Left lung (tissue), 10 donors: Measurements from ENCODE around the gene SLC12A5. TPM values are rescaled to one million over a fixed set of nuclear protein-coding genes. Genes with fewer than 3 reads are reported as not detected.

Experiments
- ATAC-seq: fragments of 200-7000 bp; cut with Tn5 transposase; one replicate; pipeline ENCODE4 v1.9.1; 2020; ENCODE audit warnings: moderate library complexity
- DNase-seq, 4 donors: peaks; one replicate each; pipeline ENCODE4 v3.0.0-alpha.2; 2013 to 2020
- H3K27ac ChIP-seq, 2 donors: fragments of 200-600 bp; sonication (generic) in 1 of 2; one replicate each; pipeline versions ENCODE4 v1.5.0 to v1.8.0; 2020 to 2021
- H3K27me3 ChIP-seq, 2 donors: fragments of 200-600 bp; sonication (generic) in 1 of 2; one replicate each; pipeline versions ENCODE4 v1.5.0 to v1.8.0; 2020 to 2021
- H3K36me3 ChIP-seq, 2 donors: fragments of 200-600 bp; sonication (generic) in 1 of 2; one replicate each; pipeline versions ENCODE4 v1.5.0 to v1.8.0; 2020 to 2021
- H3K4me1 ChIP-seq, 2 donors: fragments of 200-600 bp; one replicate each; pipeline ENCODE4 v1.8.0; 2021
- H3K4me3 ChIP-seq, 2 donors: fragments of 200-600 bp; sonication (generic) in 1 of 2; one replicate each; pipeline versions ENCODE4 v1.5.0 to v1.8.0; 2020 to 2021; ENCODE audit warnings: mild to moderate bottlenecking in 1 of 2
- H3K9me3 ChIP-seq, 2 donors: fragments of 200-600 bp; sonication (generic) in 1 of 2; one replicate each; pipeline versions ENCODE4 v1.5.0 to v1.8.0; 2020 to 2021
- intact Hi-C, 2 donors: fragments of 100-400 bp; cut with DNase I; formaldehyde crosslinking; loops; one replicate each; pipeline versions ENCODE4 v1.11.2 to v1.14.2; 2022
- polyA plus RNA-seq, 6 donors: library from polyadenylated mRNA; unstranded; fragments of 120-200 nt; gene quantifications; one replicate each; pipeline ENCODE4 v1.2.1, GENCODE V29; 2013; ENCODE audit not compliant: insufficient read length in 6 of 6
- total RNA-seq, 2 donors: library from RNA; stranded (reverse); fragmentation: NEBNext Ultra II Directional; extraction: Animal tissue kit (Norgen Biotek cat#: 25700); gene quantifications; one replicate each; pipeline ENCODE4 v1.2.1, GENCODE V29; 2021
- TF ChIP-seq, protein P1 (sequence below), 2 donors: fragments of 200-600 bp; sonication (generic) in 1 of 2; IDR thresholded peaks; one replicate each; pipeline versions ENCODE4 v1.5.0 to v1.8.0; 2021; ENCODE audit warnings: antibody characterized with exemption in 2 of 2
- donor health status: DM: no; HTN: yes; CAD: no.
- donor health status: DM: no; HTN: no; CAD: no.

SLC12A5 gene
- total and polyA plus RNA-seq, 8 donors = 0.71 to 2.9 (median 1.5) TPM

DNA sequence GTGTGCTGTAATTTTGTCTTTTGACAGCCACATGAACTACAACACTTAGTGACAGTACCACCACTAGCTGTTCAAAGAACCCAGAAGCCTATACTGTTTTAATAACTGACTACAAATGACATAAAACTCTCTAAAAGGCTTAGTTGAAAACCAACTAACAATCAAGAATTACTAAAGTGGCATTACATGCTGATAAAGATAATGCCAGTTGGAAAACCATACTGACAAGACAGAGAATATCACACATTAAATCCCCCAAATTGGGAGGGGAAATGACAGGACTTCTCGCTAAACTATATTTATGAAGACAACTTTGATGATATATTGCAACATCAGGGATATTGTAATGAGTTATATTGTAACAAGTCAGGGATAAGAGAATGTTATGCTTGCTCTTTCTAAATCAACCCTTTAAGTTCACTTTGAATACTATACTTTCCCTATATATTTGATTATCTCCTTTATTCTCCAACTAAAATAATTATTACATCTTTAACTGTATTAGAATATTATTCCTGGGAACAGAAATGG, 54.6 kb downstream of the SLC12A5 start:
- Histone ChIP-seq H3K27me3 (no peaks in the 10 kb centered on the region), H3K9me3 (no peaks in the 10 kb centered on the region), H3K27ac (no peak overlapping the region), H3K4me3 (no peak overlapping the region), H3K4me1 (peaks cover 45 to 88% of the 10 kb centered on the region in 2 donors), H3K36me3 (peaks cover 0 to 12% of the 10 kb centered on the region in 2 donors)
- ATAC-seq (no peak), DNase-seq (no peak)
- intact Hi-C loops = no loop called here
- TF ChIP-seq, protein P1, sequence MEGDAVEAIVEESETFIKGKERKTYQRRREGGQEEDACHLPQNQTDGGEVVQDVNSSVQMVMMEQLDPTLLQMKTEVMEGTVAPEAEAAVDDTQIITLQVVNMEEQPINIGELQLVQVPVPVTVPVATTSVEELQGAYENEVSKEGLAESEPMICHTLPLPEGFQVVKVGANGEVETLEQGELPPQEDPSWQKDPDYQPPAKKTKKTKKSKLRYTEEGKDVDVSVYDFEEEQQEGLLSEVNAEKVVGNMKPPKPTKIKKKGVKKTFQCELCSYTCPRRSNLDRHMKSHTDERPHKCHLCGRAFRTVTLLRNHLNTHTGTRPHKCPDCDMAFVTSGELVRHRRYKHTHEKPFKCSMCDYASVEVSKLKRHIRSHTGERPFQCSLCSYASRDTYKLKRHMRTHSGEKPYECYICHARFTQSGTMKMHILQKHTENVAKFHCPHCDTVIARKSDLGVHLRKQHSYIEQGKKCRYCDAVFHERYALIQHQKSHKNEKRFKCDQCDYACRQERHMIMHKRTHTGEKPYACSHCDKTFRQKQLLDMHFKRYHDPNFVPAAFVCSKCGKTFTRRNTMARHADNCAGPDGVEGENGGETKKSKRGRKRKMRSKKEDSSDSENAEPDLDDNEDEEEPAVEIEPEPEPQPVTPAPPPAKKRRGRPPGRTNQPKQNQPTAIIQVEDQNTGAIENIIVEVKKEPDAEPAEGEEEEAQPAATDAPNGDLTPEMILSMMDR (IDR thresholded peaks at IDR 0.05) = no peak

DNA sequence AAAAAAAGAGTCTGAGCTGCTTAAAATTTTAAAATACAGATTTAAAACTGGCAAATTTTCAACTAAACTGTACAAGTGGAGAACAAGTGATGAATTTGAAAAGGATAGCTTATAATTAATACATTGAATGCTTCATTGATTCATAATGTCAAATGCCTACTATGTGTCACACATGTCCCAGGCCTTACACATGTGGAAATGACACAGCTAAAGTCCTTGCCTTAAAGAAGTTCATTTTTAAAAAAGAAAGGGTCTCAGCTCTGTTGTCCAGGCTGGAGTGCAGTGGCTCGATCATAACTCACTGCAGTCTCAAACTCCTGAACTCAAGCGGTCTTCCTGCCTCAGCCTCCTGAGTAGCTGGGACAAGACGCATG, 55.8 kb downstream of the SLC12A5 start:
- intact Hi-C loops = loop anchor here in 1 of 2 donors (5.0 kb wide), 1 partner anchor 72 kb away; no protein-coding TSS in a partner anchor
- DNase-seq (no peak), ATAC-seq (no peak)
- no peaks in the 10 kb centered on the region for H3K27me3 ChIP-seq
- no peaks in the 10 kb centered on the region for H3K9me3 ChIP-seq
- no peak overlapping the region for H3K4me3 ChIP-seq
- TF ChIP-seq, protein P1 (IDR thresholded peaks at IDR 0.05) = no peak
- no peak overlapping the region for H3K27ac ChIP-seq
- peaks cover 45 to 93% of the 10 kb centered on the region in 2 donors for H3K4me1 ChIP-seq
- no peaks in the 10 kb centered on the region for H3K36me3 ChIP-seq

DNA sequence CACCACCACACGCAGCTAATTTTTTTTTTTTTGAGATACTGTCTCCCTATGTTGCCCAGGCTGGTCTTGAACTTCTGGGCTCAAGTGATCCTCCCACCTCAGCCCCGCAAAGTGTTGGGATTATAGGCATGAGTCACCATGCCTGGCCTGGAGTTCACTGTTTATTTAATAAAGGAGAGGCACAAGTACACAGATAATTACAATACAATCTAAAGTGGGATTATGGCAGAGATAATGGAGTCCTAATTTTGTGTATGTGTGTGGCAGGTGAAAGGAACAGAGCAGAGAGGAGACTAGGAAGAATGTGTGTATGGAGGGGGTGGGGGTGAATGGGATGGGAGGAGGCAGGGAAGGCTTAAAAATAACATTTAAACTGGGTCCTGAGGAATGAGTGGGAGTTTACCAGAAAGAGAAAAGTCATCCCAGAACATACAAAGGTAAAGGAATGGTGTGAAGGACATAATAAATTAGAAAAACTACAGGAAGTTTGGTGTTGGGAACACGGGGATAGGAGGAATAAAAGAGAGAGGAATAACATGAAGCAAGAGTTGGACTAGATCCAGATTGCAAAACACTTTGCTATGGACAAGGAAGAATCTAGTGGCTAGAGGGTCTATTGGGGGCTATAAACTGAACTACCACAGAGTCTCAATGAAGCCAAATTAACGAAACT, 56.3 kb downstream of the SLC12A5 start:
- no peak overlapping the region for H3K27ac ChIP-seq
- H3K4me1 ChIP-seq = peaks cover 45 to 89% of the 10 kb centered on the region in 2 donors
- no peak overlapping the region for H3K4me3 ChIP-seq
- H3K9me3 ChIP-seq = no peaks in the 10 kb centered on the region
- ATAC-seq (no peak), DNase-seq (peak in 2 of 4 donors; percentile 49 to 63)
- no peaks in the 10 kb centered on the region for H3K36me3 ChIP-seq
- intact Hi-C loops = loop anchor here in 1 of 2 donors (5.0 kb wide), 1 partner anchor 73 kb away; no protein-coding TSS in a partner anchor
- TF ChIP-seq, protein P1 (IDR thresholded peaks at IDR 0.05) = no peak
- no peaks in the 10 kb centered on the region for H3K27me3 ChIP-seq

DNA sequence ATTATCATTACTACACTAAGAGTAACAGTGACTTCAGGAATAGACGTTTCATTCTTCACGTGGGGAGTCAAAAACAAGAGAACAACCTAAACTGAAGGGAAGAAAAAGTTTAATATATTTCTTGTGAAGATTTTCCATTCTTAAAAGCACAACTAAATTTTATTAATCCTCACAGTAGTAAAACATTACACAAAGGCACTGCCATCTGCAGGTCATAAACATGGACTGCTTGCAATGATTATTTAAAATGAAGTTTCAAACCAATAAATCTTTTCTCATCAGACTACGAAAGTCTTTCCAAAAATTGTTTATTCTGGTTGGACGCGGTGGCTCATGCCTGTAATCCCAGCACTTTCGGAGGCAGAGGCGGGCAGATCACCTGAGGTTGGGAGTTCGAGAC, 58.1 kb downstream of the SLC12A5 start:
- TF ChIP-seq, protein P1 (IDR thresholded peaks at IDR 0.05) = no peak
- Histone ChIP-seq H3K36me3 (no peaks in the 10 kb centered on the region), H3K4me3 (no peak overlapping the region), H3K9me3 (no peaks in the 10 kb centered on the region), H3K27ac (no peak overlapping the region), H3K4me1 (peaks cover 45 to 75% of the 10 kb centered on the region in 2 donors), H3K27me3 (no peaks in the 10 kb centered on the region)
- intact Hi-C loops = loop anchor here in 1 of 2 donors (5.0 kb wide), 1 partner anchor 75 kb away; no protein-coding TSS in a partner anchor
- DNase-seq (no peak), ATAC-seq (no peak)

DNA sequence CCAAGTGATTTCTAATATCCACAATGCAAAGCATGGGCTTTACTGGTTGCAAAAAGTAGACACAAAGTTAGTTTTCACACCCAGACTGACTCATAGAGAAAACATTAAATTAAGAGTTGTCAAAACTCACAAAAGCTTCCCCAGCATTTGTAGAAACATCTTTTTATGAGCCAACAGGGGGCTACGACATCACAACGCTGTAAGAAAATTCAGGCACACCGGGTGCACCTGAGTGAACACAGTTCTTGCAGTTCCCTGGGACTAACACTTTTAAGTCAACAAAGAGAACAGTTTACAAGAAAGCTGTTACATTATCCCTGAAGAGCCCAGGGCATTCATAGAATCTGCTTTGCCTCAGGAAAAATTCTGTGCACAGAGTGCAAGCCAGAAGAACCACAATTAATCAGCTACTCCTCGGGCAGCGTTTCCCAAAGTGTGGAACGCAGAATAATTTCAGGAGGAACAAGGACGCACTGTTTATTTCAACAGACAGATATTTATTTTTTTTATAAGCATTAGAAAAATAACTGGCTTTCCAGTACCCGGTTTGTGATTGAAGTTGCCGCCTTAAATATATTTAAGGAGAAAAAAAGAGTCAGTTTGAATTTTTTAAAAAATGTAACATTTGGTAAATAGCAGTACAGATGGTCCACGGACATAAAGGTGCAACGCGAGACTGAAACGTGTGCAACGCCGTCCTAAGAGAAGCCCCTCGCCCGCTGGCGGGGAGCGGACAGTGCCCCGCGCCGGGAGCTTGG, 59.6 kb downstream of the SLC12A5 start:
- intact Hi-C loops = loop anchor here in 1 of 2 donors (5.0 kb wide), 1 partner anchor 76 kb away; no protein-coding TSS in a partner anchor
- no peak for ATAC-seq
- peak overlapping the region; percentile 74 to 84 for H3K4me3 ChIP-seq
- no peaks in the 10 kb centered on the region for H3K9me3 ChIP-seq
- TF ChIP-seq, protein P1 (IDR thresholded peaks at IDR 0.05) = no peak
- peak overlapping the region; percentile 96 to 99 for H3K27ac ChIP-seq
- H3K36me3 ChIP-seq = no peaks in the 10 kb centered on the region
- H3K4me1 ChIP-seq = peaks cover 32 to 61% of the 10 kb centered on the region in 2 donors
- no peak for DNase-seq
- H3K27me3 ChIP-seq = no peaks in the 10 kb centered on the region
